Right cardiac atrium (tissue), 5 donors: ENCODE measurements around the gene FTL. TPM values are rescaled to one million over a fixed set of nuclear protein-coding genes. Genes with fewer than 3 reads are reported as not detected.
A peak's percentile ranks its signal among the peaks of the same experiment; 100 is the strongest.
"Not testable (repeated sequence)": the region's sequence is repeated elsewhere in the genome, so short reads cannot be mapped to it uniquely, and the experiment has no call there.

ENCODE experiments used
- ATAC-seq, 2 donors: fragments of 200-7000 bp; cut with Tn5 transposase; one replicate each; pipeline versions ENCODE4 v1.8.0 to v1.9.1; 2020; ENCODE audit warnings: moderate library complexity in 2 of 2, mild to moderate bottlenecking in 1 of 2
- DNase-seq, 3 donors: peaks; one replicate each; pipeline ENCODE4 v3.0.0-alpha.2; 2020
- H3K27ac ChIP-seq: one replicate; pipeline ENCODE4 v1.5.1; 2013; ENCODE audit warnings: mild to moderate bottlenecking, low read length, control low read depth, moderate library complexity
- H3K27me3 ChIP-seq: one replicate; pipeline ENCODE4 v1.6.1; 2013; ENCODE audit not compliant: control insufficient read depth, insufficient read depth
- H3K4me1 ChIP-seq: one replicate; pipeline ENCODE4 v1.6.1; 2013; ENCODE audit warnings: low read length; ENCODE audit not compliant: control insufficient read depth, insufficient read depth
- H3K4me3 ChIP-seq: one replicate; pipeline ENCODE4 v1.5.1; 2013; ENCODE audit warnings: low read length, control low read depth
- H3K9me3 ChIP-seq: one replicate; pipeline ENCODE4 v1.6.1; 2013; ENCODE audit warnings: low read length; ENCODE audit not compliant: control insufficient read depth
- WGBS: extraction: QIAGEN DNeasy Blood & Tissue Kit; methylation state at CpG from one replicate; pipeline ENCODE4 v1.1.7; 2013; 5-methylcytosine and 5-hydroxymethylcytosine counted together
- intact Hi-C, 4 donors: fragments of 100-400 bp; cut with DNase I; formaldehyde crosslinking; loops; one replicate each; pipeline versions ENCODE4 v1.11.0 to v1.14.0; 2022 to 2023
- polyA plus RNA-seq: library from polyadenylated mRNA; stranded (reverse); fragments of 200-250 nt; gene quantifications from one replicate; pipeline ENCODE4 v1.2.3, GENCODE V29; 2013
- total RNA-seq, 4 donors: library from RNA; stranded (reverse); fragmentation: NEBNext Ultra II Directional; extraction: Animal tissue kit (Norgen Biotek cat#: 25700); gene quantifications; one replicate each; pipeline ENCODE4 v1.2.1, GENCODE V29; 2021
- donor health status: healthy with polysubstance abuse.
- donor health status: DM: no; HTN: yes; CAD: no.
- donor health status: DM: no; HTN: no; CAD: no.
- donor health status: DM: no; HTN: yes; CAD: no; lungs with severe emphysema.
- donor health status: DM: yes; HTN: yes; CAD: no.

FTL gene
- total and polyA plus RNA-seq, 5 donors: 1,459 to 1,840 (median 1,547) TPM

DNA sequence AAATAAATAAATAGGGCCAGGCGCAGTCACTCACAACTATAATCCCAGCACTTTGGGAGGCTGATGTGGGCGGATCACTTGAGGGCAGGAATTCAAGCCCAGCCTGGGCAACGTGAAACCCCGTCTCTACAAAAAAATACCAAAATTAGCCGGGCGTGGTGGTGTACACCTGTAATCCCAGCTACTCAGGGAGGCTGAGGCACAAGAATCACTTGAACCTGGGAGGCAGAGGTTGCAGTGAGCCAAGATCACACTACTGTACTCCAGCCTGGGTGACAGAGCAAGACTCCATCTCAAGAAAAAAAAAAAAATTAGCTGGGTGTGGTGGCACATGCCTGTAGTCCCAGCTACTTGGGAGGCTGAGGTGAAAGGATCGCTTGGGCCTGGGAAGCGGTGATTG, 39.2 kb upstream of the FTL start:
- ATAC-seq, intact Hi-C loops, H3K4me3 ChIP-seq, H3K4me1 ChIP-seq, H3K9me3 ChIP-seq, H3K27ac ChIP-seq, H3K27me3 ChIP-seq: not testable (repeated sequence)
- DNase-seq: peak in 1 of 3 donors; percentile 8
- 82% methylated on average over 8 of the region's 8 CpGs for WGBS

DNA sequence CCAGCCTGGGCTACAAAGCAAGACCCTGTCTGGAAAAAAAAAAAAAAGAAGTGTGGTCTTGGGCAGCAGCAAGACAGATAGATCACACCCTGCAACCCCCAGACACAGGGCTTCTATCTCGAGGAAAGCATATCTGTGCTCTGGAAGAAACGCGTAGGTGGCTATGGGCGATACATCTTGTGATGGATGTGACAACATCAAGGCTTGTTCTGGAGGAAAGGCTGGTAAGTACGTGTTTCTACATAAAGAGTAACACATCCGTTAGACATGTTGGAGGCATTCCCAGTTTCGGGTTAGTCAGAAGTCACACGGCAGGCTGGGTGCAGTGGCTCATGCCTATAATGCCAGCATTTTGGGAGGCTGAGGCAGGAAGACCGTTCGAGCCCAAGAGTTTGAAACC, 38.2 kb upstream of the FTL start:
- 8% methylated on average over 10 of the region's 10 CpGs for WGBS
- Histone ChIP-seq H3K9me3 (no peaks in the 10 kb centered on the region), H3K27me3 (no peaks in the 10 kb centered on the region), H3K27ac (no peak overlapping the region), H3K4me3 (no peak overlapping the region), H3K4me1 (peaks cover 2% of the 10 kb centered on the region)
- ATAC-seq (peak; percentile 35 to 64), DNase-seq (peak in 2 of 3 donors; percentile 50 to 58)
- intact Hi-C loops: no loop called here

DNA sequence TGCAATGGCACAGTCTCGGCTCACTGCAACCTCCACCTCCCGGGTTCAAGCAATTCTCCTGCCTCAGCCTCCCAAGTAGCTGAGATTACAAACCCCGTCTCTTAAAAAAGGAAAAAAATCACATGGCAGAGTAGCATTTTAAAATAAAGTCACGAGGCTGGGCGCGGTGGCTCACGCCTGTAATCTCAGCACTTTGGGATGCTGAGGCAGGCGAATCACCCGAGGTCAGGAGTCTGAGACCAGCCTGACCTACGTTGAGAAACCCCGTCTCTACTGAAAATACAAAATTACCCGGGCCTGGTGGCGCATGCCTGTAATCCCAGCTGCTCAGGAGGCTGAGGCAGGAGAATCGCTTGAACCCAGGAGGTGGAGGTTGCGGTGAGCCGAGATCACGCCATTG, 37.4 kb upstream of the FTL start:
- H3K9me3 ChIP-seq, H3K27me3 ChIP-seq, H3K27ac ChIP-seq, intact Hi-C loops, ATAC-seq, H3K4me3 ChIP-seq, H3K4me1 ChIP-seq: not testable (repeated sequence)
- 83% methylated on average over 17 of the region's 17 CpGs for WGBS
- peak in 1 of 3 donors; percentile 16 for DNase-seq

DNA sequence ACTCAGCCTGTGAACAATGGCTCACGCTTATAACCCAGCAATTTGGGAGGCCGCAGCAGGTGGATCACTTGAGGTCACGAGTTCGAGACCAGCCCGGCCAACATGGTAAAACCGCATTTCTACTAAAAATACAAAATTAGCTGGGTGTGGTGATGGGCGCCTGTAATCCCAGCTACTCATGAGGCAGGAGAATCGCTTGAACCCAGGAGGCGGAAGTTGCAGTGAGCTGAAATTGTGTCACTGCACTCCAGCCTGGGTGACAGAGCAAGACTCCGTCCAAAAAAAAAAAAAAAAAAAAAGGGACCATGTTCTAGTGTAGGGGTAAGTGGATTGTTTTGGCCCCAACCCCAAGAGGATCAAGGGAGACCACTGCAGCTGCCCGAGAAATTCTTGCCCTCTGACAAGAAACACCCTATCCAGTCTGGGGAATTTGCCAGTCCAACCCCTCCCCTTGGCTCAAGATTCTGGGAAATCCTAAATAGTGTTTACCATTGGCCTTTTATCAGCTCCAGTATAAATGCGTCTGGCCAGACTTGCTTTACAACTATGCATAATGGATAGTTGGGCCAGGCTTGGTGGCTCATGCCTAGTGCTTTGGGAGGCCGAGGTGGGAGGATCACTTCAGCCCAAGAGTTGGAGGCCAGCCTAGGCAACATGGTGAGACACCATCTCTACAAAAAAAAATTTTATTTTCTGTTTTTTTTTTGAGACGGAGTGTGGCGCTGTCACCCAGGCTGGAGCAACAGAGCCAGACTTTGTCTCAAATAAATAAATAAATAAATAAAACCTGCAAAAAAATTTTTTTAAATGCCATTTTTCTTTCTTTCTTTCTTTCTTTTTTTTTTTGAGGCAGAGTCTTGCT, 36.7 kb upstream of the FTL start:
- Histone ChIP-seq H3K27me3 (no peaks in the 10 kb centered on the region), H3K9me3 (no peaks in the 10 kb centered on the region), H3K4me3 (no peak overlapping the region), H3K4me1 (peaks cover 2% of the 10 kb centered on the region), H3K27ac (no peak overlapping the region)
- peak in 1 of 3 donors; percentile 13 for DNase-seq
- no peak for ATAC-seq
- intact Hi-C loops: no loop called here
- 79% methylated on average over 15 of the region's 15 CpGs for WGBS

DNA sequence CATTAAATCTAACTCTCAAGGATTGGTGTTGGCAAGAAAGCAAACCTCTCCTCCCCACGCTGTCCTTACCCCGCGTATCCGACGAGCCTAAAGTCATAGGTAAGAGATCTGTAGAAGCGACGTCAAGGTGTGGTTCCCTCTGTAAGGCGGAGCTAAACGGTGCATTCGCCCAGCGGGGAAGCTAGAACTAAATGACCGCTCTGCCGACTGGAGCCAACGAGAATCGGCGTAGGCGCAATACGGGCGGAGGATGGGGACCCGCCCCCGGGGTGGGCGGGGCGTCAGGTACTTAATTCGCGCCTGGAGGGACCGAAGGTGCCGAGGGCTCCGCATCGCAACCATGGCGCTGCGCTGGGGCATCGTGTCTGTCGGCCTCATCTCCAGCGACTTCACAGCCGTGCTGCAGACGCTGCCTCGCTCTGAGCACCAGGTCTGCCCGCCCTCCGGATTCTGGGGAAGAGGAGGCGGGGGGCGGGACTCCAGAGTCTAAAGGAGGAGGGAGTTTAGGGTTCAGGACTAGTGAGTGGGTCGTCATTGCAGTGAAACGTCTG, 31.7 kb upstream of the FTL start, which contains the start of gene DHDH:
DHDH (plus strand) TSS at position 318 of the 551 bp plus-strand sequence; CDS start at position 341, 23 bp downstream.
- peak; percentile 70 to 88 (median 87) for DNase-seq
- Histone ChIP-seq H3K4me1 (no peaks in the 10 kb centered on the region), H3K4me3 (peak within 1 kb of the TSS; percentile 28), H3K9me3 (no peaks in the 10 kb centered on the region), H3K27me3 (no peaks in the 10 kb centered on the region), H3K27ac (no peak within 1 kb of the TSS)
- under 1% methylated on average over 43 of the region's 43 CpGs for WGBS
- peak; percentile 86 to 88 for ATAC-seq
- intact Hi-C loops: no loop called here

DNA sequence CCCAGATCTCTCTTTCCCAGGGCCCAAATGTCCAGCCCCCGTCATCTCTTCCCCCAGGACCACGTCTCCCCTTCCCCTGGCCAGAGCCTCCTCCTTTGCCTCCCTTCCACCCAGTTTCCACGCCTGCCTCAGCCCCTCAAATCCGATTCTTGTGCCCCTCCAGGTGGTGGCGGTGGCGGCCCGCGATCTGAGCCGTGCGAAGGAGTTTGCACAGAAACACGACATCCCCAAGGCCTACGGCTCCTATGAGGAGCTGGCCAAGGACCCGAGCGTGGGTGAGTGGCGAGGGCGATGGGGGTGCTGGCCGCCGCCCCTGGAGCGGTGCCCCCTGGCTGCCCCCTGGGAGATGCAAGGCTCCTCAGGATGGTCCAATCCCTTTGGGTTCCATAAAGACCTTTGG, 30.3 kb upstream of the FTL start:
- Histone ChIP-seq H3K9me3 (no peaks in the 10 kb centered on the region), H3K27me3 (no peaks in the 10 kb centered on the region), H3K27ac (no peak overlapping the region), H3K4me1 (no peaks in the 10 kb centered on the region), H3K4me3 (no peak overlapping the region)
- ATAC-seq (no peak), DNase-seq (peak in 1 of 3 donors; percentile 37)
- intact Hi-C loops: no loop called here
- 80% methylated on average over 19 of the region's 19 CpGs for WGBS

DNA sequence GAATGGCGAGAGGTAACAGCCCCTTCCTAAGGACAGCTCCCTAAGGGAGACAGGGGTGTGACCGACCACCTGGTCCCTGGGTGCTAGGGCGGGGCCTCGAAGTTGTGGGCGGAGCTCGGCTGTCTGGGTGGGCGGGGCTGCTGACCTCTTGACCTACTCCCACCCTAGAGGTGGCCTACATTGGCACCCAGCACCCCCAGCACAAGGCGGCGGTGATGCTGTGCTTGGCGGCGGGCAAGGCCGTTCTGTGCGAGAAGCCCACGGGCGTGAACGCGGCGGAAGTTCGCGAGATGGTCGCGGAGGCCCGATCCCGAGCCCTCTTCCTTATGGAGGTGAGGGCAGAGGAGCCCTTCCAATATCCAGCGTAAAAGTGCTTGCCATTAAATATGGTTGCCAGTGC, 29.2 kb upstream of the FTL start:
- ATAC-seq: peak in 1 of 2 donors; percentile 5
- Histone ChIP-seq H3K27me3 (no peaks in the 10 kb centered on the region), H3K27ac (no peak overlapping the region), H3K9me3 (no peaks in the 10 kb centered on the region), H3K4me3 (no peak overlapping the region), H3K4me1 (no peaks in the 10 kb centered on the region)
- intact Hi-C loops: no loop called here
- 96% methylated on average over 25 of the region's 25 CpGs for WGBS
- DNase-seq: peak in 2 of 3 donors; percentile 58 to 65

DNA sequence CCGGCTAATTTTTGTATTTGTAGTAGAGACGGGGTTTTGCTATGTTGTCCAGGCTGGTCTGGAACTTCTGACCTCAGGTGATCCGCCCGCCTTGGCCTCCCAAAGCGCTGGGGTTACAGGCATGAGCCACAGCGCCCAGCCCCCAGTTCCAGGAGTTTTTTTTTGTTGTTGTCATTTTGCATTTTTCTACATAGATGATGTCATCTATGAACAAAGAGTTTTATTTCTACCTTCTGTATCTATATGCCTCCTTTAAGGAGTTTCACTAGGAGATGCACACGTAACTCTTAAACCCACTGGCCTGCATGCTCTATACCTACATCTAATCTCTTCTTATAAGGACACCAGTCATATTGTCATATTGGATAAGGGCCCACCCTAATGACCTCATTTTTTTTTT, 26.9 kb upstream of the FTL start:
- Histone ChIP-seq H3K4me1 (no peaks in the 10 kb centered on the region), H3K27me3 (no peaks in the 10 kb centered on the region), H3K9me3 (no peaks in the 10 kb centered on the region), H3K4me3 (no peak overlapping the region), H3K27ac (no peak overlapping the region)
- ATAC-seq (no peak), DNase-seq (no peak)
- intact Hi-C loops: no loop called here
- 80% methylated on average over 7 of the region's 7 CpGs for WGBS

DNA sequence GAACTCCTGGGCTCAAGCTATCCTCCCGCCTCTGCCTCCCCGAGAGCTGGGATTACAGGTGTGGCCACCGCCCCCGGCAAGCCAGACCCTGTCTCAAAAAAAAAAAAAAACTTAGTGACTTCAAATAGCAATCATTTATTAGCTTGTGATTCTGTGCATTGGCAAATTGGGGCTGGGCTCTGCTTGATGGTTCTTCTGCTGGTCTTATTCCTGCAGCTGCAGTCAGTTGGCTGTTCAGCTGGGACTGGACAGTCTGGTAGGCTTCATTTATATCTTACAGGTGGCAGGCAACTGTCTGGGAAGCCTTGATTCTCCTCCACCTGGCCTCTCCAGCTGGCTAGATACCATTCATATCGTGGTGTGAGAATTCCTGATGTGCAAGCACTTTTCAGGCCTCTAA, 24.2 kb upstream of the FTL start:
- no peak for DNase-seq
- ATAC-seq: no peak
- Histone ChIP-seq H3K27ac (no peak overlapping the region), H3K27me3 (no peaks in the 10 kb centered on the region), H3K4me3 (no peak overlapping the region), H3K4me1 (no peaks in the 10 kb centered on the region), H3K9me3 (no peaks in the 10 kb centered on the region)
- intact Hi-C loops: no loop called here
- WGBS: 96% methylated on average over 5 of the region's 5 CpGs

DNA sequence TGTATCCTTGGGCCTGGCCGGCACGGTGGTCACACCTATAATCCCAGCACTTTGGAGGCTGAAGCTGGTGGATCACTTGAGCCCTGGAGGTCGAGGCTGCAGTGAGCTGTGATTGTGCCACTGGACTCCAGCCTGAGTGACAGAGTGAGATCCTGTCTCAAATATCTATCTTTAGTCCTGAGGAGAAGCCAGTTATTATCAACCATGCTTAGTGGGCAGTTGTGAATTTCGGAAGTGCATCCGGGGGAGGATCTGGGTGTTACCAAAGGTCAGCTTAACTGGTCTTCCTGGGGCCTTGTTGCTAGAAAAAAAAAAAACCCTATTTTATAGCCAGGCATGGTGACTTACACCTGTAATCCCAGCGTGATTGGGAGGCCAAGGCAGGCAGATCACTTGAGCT, 22.0 kb upstream of the FTL start:
- Histone ChIP-seq H3K27me3 (no peaks in the 10 kb centered on the region), H3K4me1 (no peaks in the 10 kb centered on the region), H3K27ac (no peak overlapping the region), H3K4me3 (no peak overlapping the region), H3K9me3 (no peaks in the 10 kb centered on the region)
- intact Hi-C loops: no loop called here
- DNase-seq (peak in 1 of 3 donors; percentile 23), ATAC-seq (no peak)
- 67% methylated on average over 6 of the region's 6 CpGs for WGBS

DNA sequence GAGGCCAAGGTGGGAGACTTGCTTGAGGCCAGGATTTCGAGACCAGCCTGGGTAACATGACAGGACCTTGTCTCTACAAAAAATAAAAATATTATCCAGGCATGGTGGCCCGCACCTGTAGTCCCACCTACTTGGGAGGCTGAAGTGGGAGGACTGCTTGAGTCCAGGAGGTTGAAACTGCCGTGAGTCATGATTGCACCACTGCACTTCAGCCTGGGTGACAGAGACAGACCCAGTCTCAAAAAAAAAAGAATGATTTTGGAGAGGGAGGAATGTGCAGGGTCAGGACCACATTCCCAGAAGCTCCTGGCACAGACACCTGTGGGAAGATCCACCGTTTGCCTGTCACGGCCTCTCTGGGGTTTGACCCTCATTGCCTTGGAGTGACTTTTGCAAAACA, 19.7 kb upstream of the FTL start:
- ATAC-seq (no peak), DNase-seq (peak in 1 of 3 donors; percentile 11)
- 87% methylated on average over 5 of the region's 5 CpGs for WGBS
- H3K27ac ChIP-seq: no peak overlapping the region
- no peak overlapping the region for H3K4me3 ChIP-seq
- H3K9me3 ChIP-seq: no peaks in the 10 kb centered on the region
- no peaks in the 10 kb centered on the region for H3K4me1 ChIP-seq
- intact Hi-C loops: no loop called here
- no peaks in the 10 kb centered on the region for H3K27me3 ChIP-seq
